HepG2 (cell line): Measurements from ENCODE around the gene CACNG7. TPM values are rescaled to one million over a fixed set of nuclear protein-coding genes. Genes with fewer than 3 reads are reported as not detected.
A peak's percentile ranks its signal among the peaks of the same experiment; 100 is the strongest.

Experiments
- CEBPB ChIP-seq: IDR thresholded peaks from 2 replicates; pipeline ENCODE4 v1.6.1; 2011; ENCODE audit warnings: low read depth, low read length, improper control_type of control experiment, borderline replicate concordance
- ELF3 ChIP-seq: IDR thresholded peaks from 2 replicates; pipeline ENCODE4 v1.6.1; 2016; ENCODE audit warnings: missing genetic modification reagents, missing compliant biosample characterization
- FOSL1 ChIP-seq: sonication (generic); formaldehyde crosslinking; IDR thresholded peaks from 2 replicates; pipeline ENCODE4 v1.9.0; 2021; ENCODE audit warnings: missing genetic modification reagents, borderline replicate concordance
- IKZF1 ChIP-seq: fragments of 450-650 bp; IDR thresholded peaks from 2 replicates; pipeline ENCODE4 v1.7.1; 2016
- IRF2 ChIP-seq: IDR thresholded peaks from 2 replicates; pipeline ENCODE4 v1.6.1; 2018; ENCODE audit warnings: missing genetic modification reagents, missing compliant biosample characterization
- KDM2A ChIP-seq: sonication (generic); formaldehyde crosslinking; IDR thresholded peaks from 2 replicates; pipeline ENCODE4 v1.4.0; 2020; ENCODE audit warnings: low read depth, missing genetic modification reagents, borderline replicate concordance
- MLX ChIP-seq: IDR thresholded peaks from 2 replicates; pipeline ENCODE4 v1.6.1; 2016
- PHF20 ChIP-seq: sonication (generic); formaldehyde crosslinking; IDR thresholded peaks from 2 replicates; pipeline ENCODE4 v1.5.0; 2020; ENCODE audit warnings: mild to moderate bottlenecking, missing genetic modification reagents
- RBM22 ChIP-seq: fragments of 200-400 bp; formaldehyde crosslinking; optimal IDR thresholded peaks from 2 replicates; pipeline ENCODE3; 2017; ENCODE audit warnings: mild to moderate bottlenecking, low read length, moderate library complexity
- RFX1 ChIP-seq: fragments of 450-650 bp; IDR thresholded peaks from 2 replicates; pipeline ENCODE4 v1.6.1; 2017
- SIN3A ChIP-seq: IDR thresholded peaks from 2 replicates; pipeline ENCODE4 v1.6.1; 2011; ENCODE audit warnings: low read depth, mild to moderate bottlenecking, control low read depth, low read length, borderline replicate concordance
- SMC3 ChIP-seq: IDR thresholded peaks from 2 replicates; pipeline ENCODE4 v1.6.1; 2011; ENCODE audit warnings: low read length, improper control_type of control experiment
- SPEN ChIP-seq: sonication (generic); formaldehyde crosslinking; IDR thresholded peaks from 2 replicates; pipeline ENCODE4 v1.5.1; 2020; ENCODE audit warnings: low read depth, mild to moderate bottlenecking, missing genetic modification reagents
- TEAD3 ChIP-seq: optimal IDR thresholded peaks from 2 replicates; pipeline ENCODE3; 2016; ENCODE audit warnings: borderline replicate concordance
- TERF1 ChIP-seq: sonication (generic); formaldehyde crosslinking; IDR thresholded peaks from 2 replicates; pipeline ENCODE4 v1.8.0; 2022; ENCODE audit warnings: mild to moderate bottlenecking, missing genetic modification reagents, moderate library complexity
- YY1 ChIP-seq: IDR thresholded peaks from 2 replicates; pipeline ENCODE4 v1.6.1; 2011; ENCODE audit warnings: low read length, low read depth, moderate library complexity, mild to moderate bottlenecking; ENCODE audit not compliant: insufficient read depth, insufficient replicate concordance
- ZBTB8A ChIP-seq: sonication (generic); formaldehyde crosslinking; IDR thresholded peaks from 2 replicates; pipeline ENCODE4 v1.4.0; 2020; ENCODE audit warnings: mild to moderate bottlenecking, low read depth, missing genetic modification reagents, borderline replicate concordance
- ZKSCAN5 ChIP-seq: sonication (generic); formaldehyde crosslinking; IDR thresholded peaks from 2 replicates; pipeline ENCODE4 v1.5.1; 2020; ENCODE audit warnings: mild to moderate bottlenecking, missing genetic modification reagents
- ZMYM4 ChIP-seq: sonication (generic); formaldehyde crosslinking; IDR thresholded peaks from 2 replicates; pipeline ENCODE4 v1.8.1; 2023; ENCODE audit warnings: mild to moderate bottlenecking, missing genetic modification reagents
- ZNF12 ChIP-seq: sonication (generic); formaldehyde crosslinking; IDR thresholded peaks from 2 replicates; pipeline ENCODE4 v1.5.0; 2020; ENCODE audit warnings: missing genetic modification reagents
- ZNF34 ChIP-seq: sonication (generic); formaldehyde crosslinking; IDR thresholded peaks from 2 replicates; pipeline ENCODE4 v1.4.0; 2020; ENCODE audit warnings: mild to moderate bottlenecking, missing genetic modification reagents, borderline replicate concordance
- ZNF468 ChIP-seq: sonication (generic); formaldehyde crosslinking; IDR thresholded peaks from 2 replicates; pipeline ENCODE4 v1.8.0; 2022; ENCODE audit warnings: mild to moderate bottlenecking, moderate library complexity, missing genetic modification reagents
- polyA plus RNA-seq, 8 experiments: library from polyadenylated mRNA; depleted of rRNA in 3 of 8; stranded (reverse) in 7 of 8; unstranded in 1 of 8; fragments of >200 nt; fragmentation: Illumina TruSeq in 4 of 8; extraction: Trizol in 4 of 8; gene quantifications; 2 replicates each; pipeline versions ENCODE4 v1.2.1 to v1.2.3, GENCODE V29; 2011 to 2016; ENCODE audit warnings: low read depth in 4 of 8, missing spikeins in 1 of 8, mixed read lengths in 1 of 8; ENCODE audit not compliant: insufficient read depth in 1 of 8
- total RNA-seq, 5 experiments: library from RNA; depleted of rRNA; stranded (reverse); fragments of >200 nt; fragmentation: Illumina TruSeq; extraction: Trizol; gene quantifications; 2 replicates each; pipeline ENCODE4 v1.2.3, GENCODE V29; 2016; ENCODE audit warnings: low read depth in 1 of 5
- TF ChIP-seq, protein P1 (sequence below): IDR thresholded peaks from 2 replicates; pipeline ENCODE4 v1.6.1; 2012; ENCODE audit warnings: inconsistent platforms
- TF ChIP-seq, protein P2 (sequence below): sonication (generic); formaldehyde crosslinking; IDR thresholded peaks from 2 replicates; pipeline ENCODE4 v1.4.0; 2020; ENCODE audit warnings: missing genetic modification reagents
- TF ChIP-seq, protein P3 (sequence below): sonication (generic); formaldehyde crosslinking; conservative IDR thresholded peaks from 2 replicates; pipeline ENCODE4 v1.8.0; 2022; ENCODE audit warnings: mild to moderate bottlenecking, moderate library complexity, missing genetic modification reagents

The CACNG7 gene
- total and polyA plus RNA-seq, 2 of the 13 experiments (the other 11 are each of a cell fraction or from before 2014, with no cell fraction given), result not detected

DNA sequence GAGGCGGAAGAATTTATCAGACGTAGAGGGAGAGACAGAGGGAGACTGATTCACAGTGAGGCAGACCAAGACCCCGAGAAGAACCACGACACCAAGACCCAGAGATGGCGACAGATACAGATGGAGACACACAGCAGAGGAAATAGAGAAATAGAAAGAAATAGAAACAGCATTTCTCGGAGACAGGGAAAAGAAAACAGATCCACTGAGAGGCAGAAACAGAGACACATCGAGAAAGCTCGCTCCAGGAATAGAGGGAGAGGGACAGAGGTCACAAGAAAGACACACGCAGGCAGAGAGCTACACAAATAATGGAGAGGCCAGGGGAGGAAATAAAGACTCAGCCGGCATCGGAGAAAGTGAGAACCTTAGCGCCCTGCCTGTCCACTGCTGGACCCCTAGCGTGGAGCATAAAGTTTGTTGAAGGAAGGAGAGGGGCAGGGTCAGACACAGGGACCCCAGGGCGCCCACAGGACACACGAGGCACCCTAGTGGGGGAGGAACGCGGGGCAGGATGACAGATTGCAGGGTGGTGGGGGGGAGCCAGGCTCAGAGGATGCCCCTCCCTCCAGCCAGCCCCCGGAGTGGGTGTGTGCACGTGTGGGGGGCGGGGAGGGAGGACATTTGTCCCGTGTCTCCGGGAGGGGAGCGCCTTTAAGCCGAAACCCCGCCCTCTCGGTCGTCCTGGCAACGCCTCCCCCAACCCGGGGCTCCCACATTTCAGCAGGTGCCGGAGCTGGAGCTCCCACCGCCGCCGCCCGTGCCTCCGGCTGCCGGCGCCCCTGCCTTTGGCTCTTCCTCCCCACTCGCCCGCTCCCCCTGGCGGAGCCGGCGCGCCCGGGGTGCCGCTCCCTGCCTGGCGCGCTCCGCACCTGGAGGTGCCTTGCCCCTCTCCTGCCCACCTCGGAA lies 27.3 kb upstream of the CACNG7 start, which contains the start of gene PRKCG (continued):
- TF ChIP-seq CEBPB (no peak), ZNF468 (CRISPR knock-in tag) (no peak), MLX (CRISPR knock-in tag) (no peak), ZKSCAN5 (CRISPR knock-in tag) (no peak), TERF1 (CRISPR knock-in tag) (no peak), FOSL1 (no peak), IKZF1 (no peak), RFX1 (peak; percentile 20; the same call in 1 of the 2 replicates), SIN3A (peak; percentile 20; the same call in 1 of the 2 replicates), SMC3 (peak; percentile 29; the same call in 1 of the 2 replicates), IRF2 (no peak), TEAD3 (CRISPR knock-in tag) (no peak), ZNF34 (no peak), PHF20 (no peak), ZNF12 (CRISPR knock-in tag) (no peak), YY1 (peak; percentile 51), ZMYM4 (CRISPR knock-in tag) (no peak), SPEN (CRISPR knock-in tag) (peak; percentile 46), ELF3 (CRISPR knock-in tag) (no peak), ZBTB8A (no peak), RBM22 (no peak), KDM2A (CRISPR knock-in tag) (peak; percentile 62; the same call in 1 of the 2 replicates)
- TF ChIP-seq, protein P1, sequence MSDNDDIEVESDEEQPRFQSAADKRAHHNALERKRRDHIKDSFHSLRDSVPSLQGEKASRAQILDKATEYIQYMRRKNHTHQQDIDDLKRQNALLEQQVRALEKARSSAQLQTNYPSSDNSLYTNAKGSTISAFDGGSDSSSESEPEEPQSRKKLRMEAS, result no peak; the same call in 1 of the 2 replicates
- TF ChIP-seq, protein P2, sequence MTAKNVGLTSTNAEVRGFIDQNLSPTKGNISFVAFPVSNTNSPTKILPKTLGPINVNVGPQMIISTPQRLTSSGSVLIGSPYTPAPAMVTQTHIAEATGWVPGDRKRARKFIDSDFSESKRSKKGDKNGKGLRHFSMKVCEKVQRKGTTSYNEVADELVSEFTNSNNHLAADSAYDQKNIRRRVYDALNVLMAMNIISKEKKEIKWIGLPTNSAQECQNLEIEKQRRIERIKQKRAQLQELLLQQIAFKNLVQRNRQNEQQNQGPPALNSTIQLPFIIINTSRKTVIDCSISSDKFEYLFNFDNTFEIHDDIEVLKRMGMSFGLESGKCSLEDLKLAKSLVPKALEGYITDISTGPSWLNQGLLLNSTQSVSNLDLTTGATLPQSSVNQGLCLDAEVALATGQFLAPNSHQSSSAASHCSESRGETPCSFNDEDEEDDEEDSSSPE (CRISPR knock-in tag), result no peak; the same call in 1 of the 2 replicates
- TF ChIP-seq, protein P3, sequence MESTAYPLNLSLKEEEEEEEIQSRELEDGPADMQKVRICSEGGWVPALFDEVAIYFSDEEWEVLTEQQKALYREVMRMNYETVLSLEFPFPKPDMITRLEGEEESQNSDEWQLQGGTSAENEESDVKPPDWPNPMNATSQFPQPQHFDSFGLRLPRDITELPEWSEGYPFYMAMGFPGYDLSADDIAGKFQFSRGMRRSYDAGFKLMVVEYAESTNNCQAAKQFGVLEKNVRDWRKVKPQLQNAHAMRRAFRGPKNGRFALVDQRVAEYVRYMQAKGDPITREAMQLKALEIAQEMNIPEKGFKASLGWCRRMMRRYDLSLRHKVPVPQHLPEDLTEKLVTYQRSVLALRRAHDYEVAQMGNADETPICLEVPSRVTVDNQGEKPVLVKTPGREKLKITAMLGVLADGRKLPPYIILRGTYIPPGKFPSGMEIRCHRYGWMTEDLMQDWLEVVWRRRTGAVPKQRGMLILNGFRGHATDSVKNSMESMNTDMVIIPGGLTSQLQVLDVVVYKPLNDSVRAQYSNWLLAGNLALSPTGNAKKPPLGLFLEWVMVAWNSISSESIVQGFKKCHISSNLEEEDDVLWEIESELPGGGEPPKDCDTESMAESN, result no peak
